H9 (cell line): ENCODE data around the gene ACVR1C. TPM values are rescaled to one million over a fixed set of nuclear protein-coding genes. Genes with fewer than 3 reads are reported as not detected.

Experiments used
- DNase-seq: peaks from one replicate; pipeline ENCODE4 v3.0.0-alpha.2; 2017
- H2AFZ ChIP-seq: one replicate; pipeline ENCODE4 v1.6.1; 2013; ENCODE audit warnings: mild to moderate bottlenecking, low read length, control low read depth, moderate library complexity
- H2AK5ac ChIP-seq: 2 replicates; pipeline ENCODE4 v1.6.1; 2013; ENCODE audit warnings: low read length, control low read depth, mixed read lengths; ENCODE audit not compliant: insufficient read length
- H2BK120ac ChIP-seq: one replicate; pipeline ENCODE4 v1.6.1; 2013; ENCODE audit warnings: low read depth, mild to moderate bottlenecking, low read length, control low read depth, inconsistent platforms; ENCODE audit not compliant: poor library complexity, severe bottlenecking
- H2BK12ac ChIP-seq: 2 replicates; pipeline ENCODE4 v1.6.1; 2013; ENCODE audit warnings: low read length, control low read depth, mixed read lengths, low read depth; ENCODE audit not compliant: insufficient read length
- H2BK15ac ChIP-seq: 2 replicates; pipeline ENCODE4 v1.6.1; 2013; ENCODE audit warnings: low read depth, low read length, control low read depth
- H2BK20ac ChIP-seq: one replicate; pipeline ENCODE4 v1.6.1; 2013; ENCODE audit warnings: low read depth, mild to moderate bottlenecking, low read length, control low read depth, inconsistent platforms; ENCODE audit not compliant: poor library complexity, severe bottlenecking
- H2BK5ac ChIP-seq: 2 replicates; pipeline ENCODE4 v1.6.1; 2013; ENCODE audit warnings: low read length, control low read depth, mixed read lengths; ENCODE audit not compliant: insufficient read length
- H3K14ac ChIP-seq: 2 replicates; pipeline ENCODE4 v1.6.1; 2013; ENCODE audit warnings: low read length, control low read depth; ENCODE audit not compliant: insufficient read depth
- H3K18ac ChIP-seq: 2 replicates; pipeline ENCODE4 v1.6.1; 2013; ENCODE audit warnings: low read depth, mild to moderate bottlenecking, mixed read lengths, low read length, control low read depth; ENCODE audit not compliant: insufficient read length
- H3K23ac ChIP-seq: 2 replicates; pipeline ENCODE4 v1.6.1; 2013; ENCODE audit warnings: low read length, control low read depth, mixed read lengths, low read depth; ENCODE audit not compliant: insufficient read length
- H3K23me2 ChIP-seq: 2 replicates; pipeline ENCODE4 v1.6.1; 2013; ENCODE audit warnings: low read depth, mild to moderate bottlenecking, mixed read lengths, low read length, control low read depth; ENCODE audit not compliant: insufficient read length, poor library complexity, severe bottlenecking
- H3K27ac ChIP-seq: 2 replicates; pipeline ENCODE4 v1.5.1; 2013; ENCODE audit warnings: low read length, control low read depth, mixed read lengths, low read depth; ENCODE audit not compliant: insufficient read length
- H3K27me3 ChIP-seq: 2 replicates; pipeline ENCODE4 v1.6.1; 2013; ENCODE audit warnings: low read length, control low read depth, inconsistent platforms; ENCODE audit not compliant: insufficient read depth
- H3K4ac ChIP-seq: 2 replicates; pipeline ENCODE4 v1.6.1; 2013; ENCODE audit warnings: low read depth, mild to moderate bottlenecking, control low read depth, inconsistent platforms, low read length, moderate library complexity
- H3K4me1 ChIP-seq: 2 replicates; pipeline ENCODE4 v1.6.1; 2013; ENCODE audit warnings: low read length, control low read depth, inconsistent platforms; ENCODE audit not compliant: insufficient read depth
- H3K4me2 ChIP-seq: 2 replicates; pipeline ENCODE4 v1.6.1; 2013; ENCODE audit warnings: low read length, control low read depth, mixed read lengths; ENCODE audit not compliant: insufficient read length, insufficient read depth
- H3K56ac ChIP-seq: 2 replicates; pipeline ENCODE4 v1.6.1; 2013; ENCODE audit warnings: low read depth, mild to moderate bottlenecking, mixed read lengths, low read length, control low read depth; ENCODE audit not compliant: insufficient read length
- H3K79me1 ChIP-seq: 2 replicates; pipeline ENCODE4 v1.6.1; 2013; ENCODE audit warnings: low read depth, mild to moderate bottlenecking, moderate library complexity, low read length, control low read depth, inconsistent platforms; ENCODE audit not compliant: insufficient read depth, poor library complexity, severe bottlenecking
- H3K79me2 ChIP-seq: 2 replicates; pipeline ENCODE4 v1.6.1; 2013; ENCODE audit warnings: low read length, control low read depth, inconsistent platforms; ENCODE audit not compliant: insufficient read depth
- H3K9ac ChIP-seq: 2 replicates; pipeline ENCODE4 v1.6.1; 2013; ENCODE audit warnings: low read length, control low read depth, mixed read lengths; ENCODE audit not compliant: insufficient read length; ENCODE audit errors: extremely low read depth
- H3K9me3 ChIP-seq: one replicate; pipeline ENCODE4 v1.6.1; 2013; ENCODE audit warnings: low read depth, low read length, inconsistent platforms; ENCODE audit not compliant: control insufficient read depth
- H3T11ph ChIP-seq: one replicate; pipeline ENCODE4 v1.6.1; 2013; ENCODE audit warnings: mild to moderate bottlenecking, low read length, control low read depth, inconsistent platforms
- H4K20me1 ChIP-seq: one replicate; pipeline ENCODE4 v1.6.1; 2013; ENCODE audit not compliant: control insufficient read depth, insufficient read length, insufficient read depth
- H4K5ac ChIP-seq: 2 replicates; pipeline ENCODE4 v1.6.1; 2013; ENCODE audit warnings: low read depth, mild to moderate bottlenecking, mixed read lengths, low read length, control low read depth; ENCODE audit not compliant: insufficient read length
- H4K8ac ChIP-seq: replicated peaks from 2 replicates; pipeline ENCODE4 v1.6.1; 2013; ENCODE audit warnings: low read length, control low read depth, mixed read lengths, low read depth; ENCODE audit not compliant: insufficient read length
- H4K91ac ChIP-seq: 2 replicates; pipeline ENCODE4 v1.6.1; 2013; ENCODE audit warnings: low read depth, mild to moderate bottlenecking, moderate library complexity, mixed read lengths, low read length, control low read depth; ENCODE audit not compliant: insufficient read length
- H3K27ac Mint-ChIP-seq, 3 experiments: 2 replicates in 2 of 3; 3 replicates in 1 of 3; pipeline ENCODE4 v1.8.0; 2020 to 2021; ENCODE audit warnings: mixed read lengths in 3 of 3, mild to moderate bottlenecking in 1 of 3, moderate library complexity in 1 of 3
- H3K27me3 Mint-ChIP-seq: 2 replicates; pipeline ENCODE4 v1.8.0; 2021; ENCODE audit warnings: low read depth, mild to moderate bottlenecking, moderate library complexity, mixed read lengths
- H3K36me3 Mint-ChIP-seq, 3 experiments: 2 replicates in 2 of 3; 3 replicates in 1 of 3; pipeline ENCODE4 v1.8.0; 2020 to 2021; ENCODE audit warnings: low read depth in 3 of 3, mixed read lengths in 3 of 3; ENCODE audit not compliant: insufficient read depth in 1 of 3
- H3K4me1 Mint-ChIP-seq, 2 experiments: 2 replicates each; pipeline ENCODE4 v1.8.0; 2020; ENCODE audit warnings: mixed read lengths in 2 of 2
- H3K4me3 Mint-ChIP-seq, 2 experiments: 2 replicates in 1 of 2; 3 replicates in 1 of 2; pipeline ENCODE4 v1.8.0; 2020 to 2021; ENCODE audit warnings: mild to moderate bottlenecking in 2 of 2, mixed read lengths in 2 of 2, moderate library complexity in 1 of 2
- H3K9me3 Mint-ChIP-seq, 2 experiments: 2 replicates in 1 of 2; 3 replicates in 1 of 2; pipeline ENCODE4 v1.8.0; 2020; ENCODE audit warnings: mild to moderate bottlenecking in 2 of 2, mixed read lengths in 2 of 2, moderate library complexity in 1 of 2
- WGBS: extraction: QIAGEN DNeasy Blood & Tissue Kit; methylation state at CpG from one replicate; pipeline ENCODE4 v1.1.7; 2013; ENCODE audit warnings: missing lambda C conversion rate, low lambda C conversion rate, mixed read lengths; ENCODE audit not compliant: insufficient read length; ENCODE audit errors: extremely low coverage; 5-methylcytosine and 5-hydroxymethylcytosine counted together
- total RNA-seq: library from RNA; stranded (reverse); gene quantifications from 2 replicates; pipeline ENCODE4 v1.2.1, GENCODE V29; 2021
- TF ChIP-seq, protein P1 (sequence below): fragments of 200-600 bp; sonication (generic); conservative IDR thresholded peaks from 3 replicates; pipeline ENCODE4 v1.8.0; 2021; ENCODE audit warnings: antibody characterized with exemption, mild to moderate bottlenecking

ACVR1C gene
- total RNA-seq, 1 experiment from 2014 or later = 0.81 TPM

DNA sequence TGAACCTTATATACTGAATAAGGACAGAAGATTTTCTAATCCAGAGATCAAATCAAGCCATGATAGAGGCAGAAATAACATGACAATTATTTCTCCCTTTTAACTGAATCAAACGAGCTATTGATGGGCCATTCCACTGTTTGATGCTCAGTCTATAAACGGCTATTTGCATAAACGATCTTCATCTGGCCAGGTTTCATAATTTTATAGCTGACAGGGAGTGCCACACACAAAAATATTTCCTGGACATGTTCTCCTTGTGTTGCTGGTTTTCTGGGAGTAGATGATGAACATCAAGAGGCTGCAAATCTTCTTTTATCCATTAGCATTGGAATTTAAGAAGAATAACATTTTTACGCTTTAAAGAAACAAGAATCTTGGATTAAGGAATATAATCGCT is 63.1 kb downstream of the ACVR1C start:
- TF ChIP-seq, protein P1, sequence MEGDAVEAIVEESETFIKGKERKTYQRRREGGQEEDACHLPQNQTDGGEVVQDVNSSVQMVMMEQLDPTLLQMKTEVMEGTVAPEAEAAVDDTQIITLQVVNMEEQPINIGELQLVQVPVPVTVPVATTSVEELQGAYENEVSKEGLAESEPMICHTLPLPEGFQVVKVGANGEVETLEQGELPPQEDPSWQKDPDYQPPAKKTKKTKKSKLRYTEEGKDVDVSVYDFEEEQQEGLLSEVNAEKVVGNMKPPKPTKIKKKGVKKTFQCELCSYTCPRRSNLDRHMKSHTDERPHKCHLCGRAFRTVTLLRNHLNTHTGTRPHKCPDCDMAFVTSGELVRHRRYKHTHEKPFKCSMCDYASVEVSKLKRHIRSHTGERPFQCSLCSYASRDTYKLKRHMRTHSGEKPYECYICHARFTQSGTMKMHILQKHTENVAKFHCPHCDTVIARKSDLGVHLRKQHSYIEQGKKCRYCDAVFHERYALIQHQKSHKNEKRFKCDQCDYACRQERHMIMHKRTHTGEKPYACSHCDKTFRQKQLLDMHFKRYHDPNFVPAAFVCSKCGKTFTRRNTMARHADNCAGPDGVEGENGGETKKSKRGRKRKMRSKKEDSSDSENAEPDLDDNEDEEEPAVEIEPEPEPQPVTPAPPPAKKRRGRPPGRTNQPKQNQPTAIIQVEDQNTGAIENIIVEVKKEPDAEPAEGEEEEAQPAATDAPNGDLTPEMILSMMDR = no peak
- Histone ChIP-seq H3K27ac (no peak overlapping the region), H3K4ac (no peak overlapping the region), H3K79me2 (no peaks in the 10 kb centered on the region), H3K9ac (no peak overlapping the region), H4K20me1 (no peaks in the 10 kb centered on the region), H4K8ac (no peak overlapping the region), H2BK5ac (no peak overlapping the region), H3K4me1 (no peaks in the 10 kb centered on the region), H2BK20ac (no peak overlapping the region), H3K4me2 (no peak overlapping the region), H2BK120ac (no peak overlapping the region), H3K14ac (no peak overlapping the region), H3K18ac (no peak overlapping the region), H3K23ac (no peak overlapping the region), H3T11ph (no peak overlapping the region), H3K79me1 (no peaks in the 10 kb centered on the region), H2AK5ac (no peak overlapping the region), H3K9me3 (no peaks in the 10 kb centered on the region), H2BK15ac (no peak overlapping the region), H2BK12ac (no peak overlapping the region), H3K27me3 (no peaks in the 10 kb centered on the region), H4K5ac (no peak overlapping the region), H3K23me2 (no peaks in the 10 kb centered on the region), H3K56ac (no peak overlapping the region), H2AFZ (no peak overlapping the region), H4K91ac (no peak overlapping the region)
- peaks cover 5 to 25% (median 7%) of the 10 kb centered on the region in 3 experiments; a peak in 5 of 7 replicates for H3K36me3 Mint-ChIP-seq
- no CpG with 5 or more reads among the region's 5 CpGs for WGBS
- no peak for DNase-seq
- no peak overlapping the region for H3K27ac Mint-ChIP-seq
- H3K27me3 Mint-ChIP-seq = no peaks in the 10 kb centered on the region
- H3K4me1 Mint-ChIP-seq = peaks cover 4 to 17% of the 10 kb centered on the region in 2 experiments
- peaks cover 15 to 16% of the 10 kb centered on the region in 2 experiments for H3K9me3 Mint-ChIP-seq
- H3K4me3 Mint-ChIP-seq = no peak overlapping the region
